Endodermal cell (in vitro differentiated cells): Measurements from ENCODE around the gene CYB5D1. TPM values are rescaled to one million over a fixed set of nuclear protein-coding genes. Genes with fewer than 3 reads are reported as not detected.

Experiments used
- DNase-seq: peaks from one replicate; pipeline ENCODE4 v3.0.0-alpha.2; 2017
- H3K27ac ChIP-seq: 2 replicates; pipeline ENCODE4 v1.5.1; 2013; ENCODE audit warnings: mild to moderate bottlenecking, low read depth, low read length, moderate library complexity
- H3K27me3 ChIP-seq: 2 replicates; pipeline ENCODE4 v1.6.1; 2013; ENCODE audit warnings: mild to moderate bottlenecking, low read length, moderate library complexity; ENCODE audit not compliant: insufficient read depth, control insufficient read depth, poor library complexity, severe bottlenecking
- H3K36me3 ChIP-seq: 2 replicates; pipeline ENCODE4 v1.7.0; 2013; ENCODE audit warnings: mild to moderate bottlenecking, low read length, moderate library complexity; ENCODE audit not compliant: control insufficient read depth, insufficient read depth
- H3K4me1 ChIP-seq: one replicate; pipeline ENCODE4 v1.7.0; 2013; ENCODE audit warnings: low read length; ENCODE audit not compliant: control insufficient read depth, insufficient read depth
- H3K4me3 ChIP-seq: 2 replicates; pipeline ENCODE4 v1.5.1; 2013; ENCODE audit warnings: mild to moderate bottlenecking, low read length, moderate library complexity
- H3K9ac ChIP-seq: 2 replicates; pipeline ENCODE4 v1.6.1; 2013; ENCODE audit warnings: mild to moderate bottlenecking, low read length, moderate library complexity; ENCODE audit not compliant: poor library complexity, severe bottlenecking; ENCODE audit errors: extremely low read depth
- H3K9me3 ChIP-seq: 2 replicates; pipeline ENCODE4 v1.6.1; 2013; ENCODE audit warnings: mild to moderate bottlenecking, low read length, moderate library complexity; ENCODE audit not compliant: control insufficient read depth
- H3K27ac Mint-ChIP-seq: 2 replicates; pipeline ENCODE4 v1.8.0; 2020; ENCODE audit warnings: mixed read lengths
- H3K27me3 Mint-ChIP-seq: 2 replicates; pipeline ENCODE4 v1.8.0; 2021; ENCODE audit warnings: mild to moderate bottlenecking, mixed read lengths; ENCODE audit not compliant: insufficient read depth
- H3K36me3 Mint-ChIP-seq: 2 replicates; pipeline ENCODE4 v1.8.0; 2020; ENCODE audit warnings: low read depth, mixed read lengths
- H3K4me1 Mint-ChIP-seq: 2 replicates; pipeline ENCODE4 v1.8.0; 2020; ENCODE audit warnings: mixed read lengths
- H3K4me3 Mint-ChIP-seq: 2 replicates; pipeline ENCODE4 v1.8.0; 2020; ENCODE audit warnings: mild to moderate bottlenecking, moderate library complexity, mixed read lengths
- H3K9me3 Mint-ChIP-seq: 2 replicates; pipeline ENCODE4 v1.8.0; 2020; ENCODE audit warnings: mild to moderate bottlenecking, mixed read lengths
- CTCF ChIP-seq: fragments of 200-600 bp; sonication (generic); conservative IDR thresholded peaks from 2 replicates; pipeline ENCODE4 v1.5.0; 2021; ENCODE audit warnings: antibody characterized with exemption, mild to moderate bottlenecking
- WGBS, 2 experiments: methylation state at CpG; one replicate each; pipeline versions ENCODE4 v1.1.5 to v1.1.7; 2013; ENCODE audit warnings: missing lambda C conversion rate in 2 of 2, mixed read lengths in 1 of 2; ENCODE audit not compliant: insufficient coverage in 1 of 2, insufficient read length in 1 of 2; 5-methylcytosine and 5-hydroxymethylcytosine counted together
- total RNA-seq, 2 donors: library from RNA; stranded (reverse); fragmentation: NEBNext Ultra II Directional in 1 of 2; extraction: Animal tissue kit (Norgen Biotek cat#: 25700) in 1 of 2; gene quantifications; 2 replicates in 1 of 2; 3 replicates in 1 of 2; pipeline ENCODE4 v1.2.1, GENCODE V29; 2021

Gene CYB5D1
- total RNA-seq, 2 donors from 2014 or later, result 10.6 to 12.9 TPM

DNA sequence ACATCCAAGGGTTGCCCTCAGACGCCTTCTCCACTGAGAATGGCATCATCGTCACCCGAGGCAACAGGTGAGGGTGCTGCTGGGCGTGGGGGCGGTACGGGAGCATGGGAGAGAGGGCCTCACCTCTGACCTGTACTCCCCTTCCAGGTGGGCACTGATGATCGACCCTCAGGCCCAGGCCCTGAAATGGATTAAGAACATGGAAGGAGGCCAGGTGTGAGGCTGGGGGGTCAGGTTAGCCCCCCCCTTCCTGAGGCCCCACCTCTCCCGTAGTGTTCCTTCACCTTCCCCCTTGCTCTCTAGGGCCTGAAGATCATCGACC, 40.2 kb upstream of the CYB5D1 start:
- peaks cover 11% of the 10 kb centered on the region for H3K27me3 ChIP-seq
- Mint-ChIP-seq H3K4me1 (peaks cover 14% of the 10 kb centered on the region), H3K27ac (no peak overlapping the region), H3K27me3 (peaks cover 26% of the 10 kb centered on the region), H3K9me3 (no peaks in the 10 kb centered on the region), H3K36me3 (no peaks in the 10 kb centered on the region), H3K4me3 (no peak overlapping the region)
- TF ChIP-seq CTCF, result no peak
- H3K4me3 ChIP-seq, result no peak overlapping the region
- H3K4me1 ChIP-seq, result peaks cover 14% of the 10 kb centered on the region
- no peak overlapping the region for H3K9ac ChIP-seq
- no peaks in the 10 kb centered on the region for H3K36me3 ChIP-seq
- H3K27ac ChIP-seq, result no peak overlapping the region
- DNase-seq, result peak; percentile 41
- no peaks in the 10 kb centered on the region for H3K9me3 ChIP-seq
- 85 to 95% methylated on average over 4 to 9 of the region's 9 CpGs for WGBS, 2 experiments

DNA sequence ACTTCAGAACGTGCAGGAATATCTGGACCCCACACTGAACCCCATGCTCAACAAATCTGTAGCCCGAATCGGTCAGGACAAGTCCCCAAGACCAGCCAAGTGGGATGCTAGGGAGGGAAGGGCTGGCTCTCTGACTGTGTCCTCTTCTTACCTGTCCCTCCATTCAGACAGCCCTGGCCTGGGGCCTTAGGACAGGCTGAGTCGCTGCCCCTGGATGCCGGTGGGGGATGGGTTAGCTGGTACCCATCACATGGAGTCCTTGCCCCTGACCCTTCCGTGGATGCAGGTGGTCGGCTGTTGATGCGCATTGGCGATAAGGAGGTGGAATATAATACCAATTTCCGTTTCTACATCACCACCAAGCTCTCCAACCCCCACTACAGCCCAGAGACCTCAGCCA, 39.8 kb upstream of the CYB5D1 start:
- H3K27ac Mint-ChIP-seq, result no peak overlapping the region
- TF ChIP-seq CTCF, result no peak
- DNase-seq, result peak; percentile 42
- H3K4me3 Mint-ChIP-seq, result no peak overlapping the region
- H3K36me3 Mint-ChIP-seq, result no peaks in the 10 kb centered on the region
- H3K9me3 Mint-ChIP-seq, result no peaks in the 10 kb centered on the region
- Histone ChIP-seq H3K9ac (no peak overlapping the region), H3K9me3 (no peaks in the 10 kb centered on the region), H3K36me3 (no peaks in the 10 kb centered on the region), H3K27me3 (peaks cover 11% of the 10 kb centered on the region), H3K4me3 (no peak overlapping the region), H3K4me1 (peaks cover 14% of the 10 kb centered on the region), H3K27ac (no peak overlapping the region)
- peaks cover 14% of the 10 kb centered on the region for H3K4me1 Mint-ChIP-seq
- peaks cover 29% of the 10 kb centered on the region for H3K27me3 Mint-ChIP-seq
- WGBS, 2 experiments, result 94 to 95% methylated on average over 2 to 10 of the region's 10 CpGs

GRCh38 chr17:7818746-7819645, 38.8 kb upstream of the CYB5D1 start:
- no peak for DNase-seq
- H3K9me3 ChIP-seq, result no peaks in the 10 kb centered on the region
- Mint-ChIP-seq H3K27me3 (peaks cover 36% of the 10 kb centered on the region), H3K27ac (no peak overlapping the region), H3K36me3 (no peaks in the 10 kb centered on the region), H3K4me3 (no peak overlapping the region), H3K4me1 (peaks cover 20% of the 10 kb centered on the region), H3K9me3 (no peaks in the 10 kb centered on the region)
- peaks cover 14% of the 10 kb centered on the region for H3K4me1 ChIP-seq
- no peak for TF ChIP-seq CTCF
- H3K4me3 ChIP-seq, result no peak overlapping the region
- H3K9ac ChIP-seq, result no peak overlapping the region
- H3K27ac ChIP-seq, result no peak overlapping the region
- 92 to 96% methylated on average over 24 to 27 of the region's 27 CpGs for WGBS, 2 experiments
- no peaks in the 10 kb centered on the region for H3K36me3 ChIP-seq
- peaks cover 11% of the 10 kb centered on the region for H3K27me3 ChIP-seq
